WTC11 (cell line): ENCODE data around the gene EIF5. TPM values are rescaled to one million over a fixed set of nuclear protein-coding genes. Genes with fewer than 3 reads are reported as not detected.

Experiments
- ATAC-seq: fragments of 200-7000 bp; cut with Tn5 transposase; 2 replicates; pipeline ENCODE4 v1.10.0; 2021; ENCODE audit warnings: mild to moderate bottlenecking, moderate library complexity
- CTCF ChIA-PET: fragments of 300-600 bp; sonication (Branson Sonifier 250); formaldehyde crosslinking; loops from one replicate; lab custom pipeline; 2021; ENCODE audit warnings: antibody characterized with exemption; lab: Charles Lee
- POLR2A ChIA-PET: fragments of 350-600 bp; sonication (Branson Sonifier 250); formaldehyde crosslinking; loops from one replicate; lab custom pipeline; 2021; ENCODE audit warnings: antibody characterized with exemption; lab: Charles Lee
- DNase-seq: peaks from one replicate; pipeline ENCODE4 v3.0.0; 2021; ENCODE audit warnings: low spot score
- H3K27ac Mint-ChIP-seq: 2 replicates; pipeline ENCODE4 v1.8.0; 2021; ENCODE audit warnings: mixed read lengths
- H3K27me3 Mint-ChIP-seq: 2 replicates; pipeline ENCODE4 v1.8.0; 2021; ENCODE audit warnings: low read depth, mild to moderate bottlenecking, moderate library complexity, mixed read lengths
- H3K36me3 Mint-ChIP-seq: 2 replicates; pipeline ENCODE4 v1.8.0; 2021; ENCODE audit warnings: mixed read lengths
- H3K4me1 Mint-ChIP-seq: 2 replicates; pipeline ENCODE4 v1.8.0; 2022; ENCODE audit warnings: mixed read lengths
- H3K4me3 Mint-ChIP-seq: 2 replicates; pipeline ENCODE4 v1.8.0; 2021; ENCODE audit warnings: mild to moderate bottlenecking, moderate library complexity, mixed read lengths
- H3K9me3 Mint-ChIP-seq: 2 replicates; pipeline ENCODE4 v1.8.0; 2021; ENCODE audit warnings: mixed read lengths
- AFF4 ChIP-seq: sonication (generic); formaldehyde crosslinking; IDR thresholded peaks from 2 replicates; pipeline ENCODE4 v1.8.1; 2023; ENCODE audit warnings: mild to moderate bottlenecking, missing genetic modification reagents, borderline replicate concordance
- CREM ChIP-seq: sonication (generic); formaldehyde crosslinking; IDR thresholded peaks from 2 replicates; pipeline ENCODE4 v1.8.1; 2022; ENCODE audit warnings: mild to moderate bottlenecking, missing genetic modification reagents, moderate library complexity
- ESRRA ChIP-seq: sonication (generic); formaldehyde crosslinking; IDR thresholded peaks from 2 replicates; pipeline ENCODE4 v1.8.1; 2022; ENCODE audit warnings: mild to moderate bottlenecking, missing genetic modification reagents, borderline replicate concordance
- FOXK1 ChIP-seq: sonication (generic); formaldehyde crosslinking; IDR thresholded peaks from 2 replicates; pipeline ENCODE4 v1.8.0; 2022; ENCODE audit warnings: mild to moderate bottlenecking, moderate library complexity, missing genetic modification reagents
- MXD4 ChIP-seq: fragments of 250-450 bp; sonication (Bioruptor Pico); IDR thresholded peaks from 2 replicates; pipeline ENCODE4 v1.8.0; 2021; ENCODE audit warnings: mild to moderate bottlenecking, moderate library complexity, borderline replicate concordance
- NFATC4 ChIP-seq: fragments of 250-450 bp; sonication (Bioruptor Pico); IDR thresholded peaks from 2 replicates; pipeline ENCODE4 v1.9.0; 2021; ENCODE audit warnings: mild to moderate bottlenecking
- NFYB ChIP-seq: sonication (generic); formaldehyde crosslinking; conservative IDR thresholded peaks from 2 replicates; pipeline ENCODE4 v1.8.0; 2022; ENCODE audit warnings: low read depth, missing genetic modification reagents
- NR2C2 ChIP-seq: sonication (generic); formaldehyde crosslinking; IDR thresholded peaks from 2 replicates; pipeline ENCODE4 v1.8.0; 2022; ENCODE audit warnings: mild to moderate bottlenecking, missing genetic modification reagents
- ZNF416 ChIP-seq: fragments of 250-450 bp; sonication (Bioruptor Pico); IDR thresholded peaks from 2 replicates; pipeline ENCODE4 v1.9.0; 2021; ENCODE audit warnings: mild to moderate bottlenecking, inconsistent platforms
- total RNA-seq: library from RNA; stranded (reverse); gene quantifications from 3 replicates; pipeline ENCODE4 v1.2.3, GENCODE V29; 2021
- TF ChIP-seq, protein P1 (sequence below): sonication (generic); formaldehyde crosslinking; IDR thresholded peaks from 2 replicates; pipeline ENCODE4 v1.8.0; 2022; ENCODE audit warnings: missing genetic modification reagents
- TF ChIP-seq, protein P2 (sequence below): fragments of 200-600 bp; IDR thresholded peaks from 2 replicates; pipeline ENCODE4 v1.8.0; 2022; ENCODE audit warnings: antibody characterized with exemption
- TF ChIP-seq, protein P3 (sequence below): sonication (generic); formaldehyde crosslinking; IDR thresholded peaks from 2 replicates; pipeline ENCODE4 v1.8.0; 2023; ENCODE audit warnings: mild to moderate bottlenecking, missing genetic modification reagents

The EIF5 gene
- total RNA-seq, 1 experiment from 2014 or later: 282 TPM

DNA sequence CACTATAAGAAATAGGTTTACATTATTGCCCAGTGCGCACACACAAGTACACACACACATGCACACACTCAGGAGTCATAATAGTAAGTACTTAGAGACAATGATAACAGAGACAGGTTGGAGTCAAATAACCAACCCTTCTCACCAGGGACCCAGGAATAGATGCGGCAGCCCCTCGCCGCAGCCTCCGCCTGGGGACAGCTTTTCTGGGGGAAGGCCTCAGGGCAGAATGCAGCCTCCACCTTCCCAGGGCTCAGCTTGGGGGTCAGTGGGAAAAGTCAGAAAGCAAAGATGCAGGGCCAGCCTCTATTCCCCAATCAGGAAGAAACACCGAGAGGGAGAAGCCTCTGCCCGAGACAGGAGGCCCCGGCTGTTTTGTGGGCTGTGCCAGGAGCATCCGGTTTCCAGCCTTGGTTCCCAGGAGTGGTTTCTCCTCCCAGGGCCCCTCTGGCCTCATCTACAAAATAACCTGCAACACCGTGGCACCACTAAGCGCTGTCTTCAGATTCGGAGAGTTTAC lies 23.4 kb upstream of the EIF5 start:
- TF ChIP-seq AFF4: no peak
- TF ChIP-seq, protein P1, sequence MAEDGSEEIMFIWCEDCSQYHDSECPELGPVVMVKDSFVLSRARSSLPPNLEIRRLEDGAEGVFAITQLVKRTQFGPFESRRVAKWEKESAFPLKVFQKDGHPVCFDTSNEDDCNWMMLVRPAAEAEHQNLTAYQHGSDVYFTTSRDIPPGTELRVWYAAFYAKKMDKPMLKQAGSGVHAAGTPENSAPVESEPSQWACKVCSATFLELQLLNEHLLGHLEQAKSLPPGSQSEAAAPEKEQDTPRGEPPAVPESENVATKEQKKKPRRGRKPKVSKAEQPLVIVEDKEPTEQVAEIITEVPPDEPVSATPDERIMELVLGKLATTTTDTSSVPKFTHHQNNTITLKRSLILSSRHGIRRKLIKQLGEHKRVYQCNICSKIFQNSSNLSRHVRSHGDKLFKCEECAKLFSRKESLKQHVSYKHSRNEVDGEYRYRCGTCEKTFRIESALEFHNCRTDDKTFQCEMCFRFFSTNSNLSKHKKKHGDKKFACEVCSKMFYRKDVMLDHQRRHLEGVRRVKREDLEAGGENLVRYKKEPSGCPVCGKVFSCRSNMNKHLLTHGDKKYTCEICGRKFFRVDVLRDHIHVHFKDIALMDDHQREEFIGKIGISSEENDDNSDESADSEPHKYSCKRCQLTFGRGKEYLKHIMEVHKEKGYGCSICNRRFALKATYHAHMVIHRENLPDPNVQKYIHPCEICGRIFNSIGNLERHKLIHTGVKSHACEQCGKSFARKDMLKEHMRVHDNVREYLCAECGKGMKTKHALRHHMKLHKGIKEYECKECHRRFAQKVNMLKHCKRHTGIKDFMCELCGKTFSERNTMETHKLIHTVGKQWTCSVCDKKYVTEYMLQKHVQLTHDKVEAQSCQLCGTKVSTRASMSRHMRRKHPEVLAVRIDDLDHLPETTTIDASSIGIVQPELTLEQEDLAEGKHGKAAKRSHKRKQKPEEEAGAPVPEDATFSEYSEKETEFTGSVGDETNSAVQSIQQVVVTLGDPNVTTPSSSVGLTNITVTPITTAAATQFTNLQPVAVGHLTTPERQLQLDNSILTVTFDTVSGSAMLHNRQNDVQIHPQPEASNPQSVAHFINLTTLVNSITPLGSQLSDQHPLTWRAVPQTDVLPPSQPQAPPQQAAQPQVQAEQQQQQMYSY (CRISPR knock-in tag): no peak
- no peak for TF ChIP-seq FOXK1 (CRISPR knock-in tag)
- TF ChIP-seq NFYB (CRISPR knock-in tag): no peak
- no peak for TF ChIP-seq ESRRA (CRISPR knock-in tag)
- no peak for TF ChIP-seq CREM (CRISPR knock-in tag)
- no peak for TF ChIP-seq NR2C2 (CRISPR knock-in tag)
- TF ChIP-seq, protein P2, sequence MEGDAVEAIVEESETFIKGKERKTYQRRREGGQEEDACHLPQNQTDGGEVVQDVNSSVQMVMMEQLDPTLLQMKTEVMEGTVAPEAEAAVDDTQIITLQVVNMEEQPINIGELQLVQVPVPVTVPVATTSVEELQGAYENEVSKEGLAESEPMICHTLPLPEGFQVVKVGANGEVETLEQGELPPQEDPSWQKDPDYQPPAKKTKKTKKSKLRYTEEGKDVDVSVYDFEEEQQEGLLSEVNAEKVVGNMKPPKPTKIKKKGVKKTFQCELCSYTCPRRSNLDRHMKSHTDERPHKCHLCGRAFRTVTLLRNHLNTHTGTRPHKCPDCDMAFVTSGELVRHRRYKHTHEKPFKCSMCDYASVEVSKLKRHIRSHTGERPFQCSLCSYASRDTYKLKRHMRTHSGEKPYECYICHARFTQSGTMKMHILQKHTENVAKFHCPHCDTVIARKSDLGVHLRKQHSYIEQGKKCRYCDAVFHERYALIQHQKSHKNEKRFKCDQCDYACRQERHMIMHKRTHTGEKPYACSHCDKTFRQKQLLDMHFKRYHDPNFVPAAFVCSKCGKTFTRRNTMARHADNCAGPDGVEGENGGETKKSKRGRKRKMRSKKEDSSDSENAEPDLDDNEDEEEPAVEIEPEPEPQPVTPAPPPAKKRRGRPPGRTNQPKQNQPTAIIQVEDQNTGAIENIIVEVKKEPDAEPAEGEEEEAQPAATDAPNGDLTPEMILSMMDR: no peak
- TF ChIP-seq NFATC4 (CRISPR knock-in tag): no peak
- TF ChIP-seq ZNF416: no peak
- TF ChIP-seq, protein P3, sequence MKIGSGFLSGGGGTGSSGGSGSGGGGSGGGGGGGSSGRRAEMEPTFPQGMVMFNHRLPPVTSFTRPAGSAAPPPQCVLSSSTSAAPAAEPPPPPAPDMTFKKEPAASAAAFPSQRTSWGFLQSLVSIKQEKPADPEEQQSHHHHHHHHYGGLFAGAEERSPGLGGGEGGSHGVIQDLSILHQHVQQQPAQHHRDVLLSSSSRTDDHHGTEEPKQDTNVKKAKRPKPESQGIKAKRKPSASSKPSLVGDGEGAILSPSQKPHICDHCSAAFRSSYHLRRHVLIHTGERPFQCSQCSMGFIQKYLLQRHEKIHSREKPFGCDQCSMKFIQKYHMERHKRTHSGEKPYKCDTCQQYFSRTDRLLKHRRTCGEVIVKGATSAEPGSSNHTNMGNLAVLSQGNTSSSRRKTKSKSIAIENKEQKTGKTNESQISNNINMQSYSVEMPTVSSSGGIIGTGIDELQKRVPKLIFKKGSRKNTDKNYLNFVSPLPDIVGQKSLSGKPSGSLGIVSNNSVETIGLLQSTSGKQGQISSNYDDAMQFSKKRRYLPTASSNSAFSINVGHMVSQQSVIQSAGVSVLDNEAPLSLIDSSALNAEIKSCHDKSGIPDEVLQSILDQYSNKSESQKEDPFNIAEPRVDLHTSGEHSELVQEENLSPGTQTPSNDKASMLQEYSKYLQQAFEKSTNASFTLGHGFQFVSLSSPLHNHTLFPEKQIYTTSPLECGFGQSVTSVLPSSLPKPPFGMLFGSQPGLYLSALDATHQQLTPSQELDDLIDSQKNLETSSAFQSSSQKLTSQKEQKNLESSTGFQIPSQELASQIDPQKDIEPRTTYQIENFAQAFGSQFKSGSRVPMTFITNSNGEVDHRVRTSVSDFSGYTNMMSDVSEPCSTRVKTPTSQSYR (CRISPR knock-in tag): no peak
- no peak for TF ChIP-seq MXD4 (CRISPR knock-in tag)
- Mint-ChIP-seq H3K36me3 (no peaks in the 10 kb centered on the region), H3K4me1 (peaks cover 3% of the 10 kb centered on the region; the same call in 1 of the 2 replicates), H3K4me3 (no peak overlapping the region), H3K27me3 (no peaks in the 10 kb centered on the region; the same call in 1 of the 2 replicates), H3K27ac (no peak overlapping the region), H3K9me3 (no peaks in the 10 kb centered on the region)
- POLR2A ChIA-PET: no interaction called here
- ATAC-seq (no peak), DNase-seq (no peak)
- CTCF ChIA-PET: interaction anchor here (2.5 kb wide), 1 partner anchor 206 kb away, joined by 7 read pairs; no protein-coding TSS in a partner anchor
